DND-41 (cell line): ENCODE measurements around the gene TAF10.

Experiments used
- ATAC-seq: fragments of 200-7000 bp; cut with Tn5 transposase; 3 replicates; pipeline ENCODE4 v1.9.1; 2021; ENCODE audit warnings: low read depth; ENCODE audit not compliant: insufficient read depth
- DNase-seq: peaks from one replicate; pipeline ENCODE4 v3.0.0-alpha.2; 2020
- H2AFZ ChIP-seq: 2 replicates; pipeline ENCODE4 v1.6.0; 2012; ENCODE audit warnings: low read depth, low read length
- H3K27ac ChIP-seq: 2 replicates; pipeline ENCODE4 v1.5.1; 2012; ENCODE audit warnings: low read length, inconsistent platforms
- H3K27me3 ChIP-seq: fragments of 200-600 bp; sonication (generic); 2 replicates; pipeline ENCODE4 v1.6.0; 2012; ENCODE audit warnings: low read length, mild to moderate bottlenecking, inconsistent platforms; ENCODE audit not compliant: insufficient read depth, poor library complexity
- H3K36me3 ChIP-seq: 2 replicates; pipeline ENCODE4 v1.5.1; 2012; ENCODE audit warnings: low read length, inconsistent platforms; ENCODE audit not compliant: insufficient read depth
- H3K4me1 ChIP-seq: 2 replicates; pipeline ENCODE4 v1.5.1; 2012; ENCODE audit warnings: mild to moderate bottlenecking, low read length; ENCODE audit not compliant: insufficient read depth
- H3K4me2 ChIP-seq: 2 replicates; pipeline ENCODE4 v1.6.0; 2012; ENCODE audit warnings: mild to moderate bottlenecking, moderate library complexity, low read length, inconsistent platforms; ENCODE audit not compliant: insufficient read depth
- H3K4me3 ChIP-seq, 2 experiments: fragments of 200-600 bp in 1 of 2; shearing (Covaris generic) in 1 of 2; 2 replicates each; pipeline ENCODE4 v1.5.1; 2012 to 2016; ENCODE audit warnings: inconsistent platforms in 2 of 2, low read length in 2 of 2, mild to moderate bottlenecking in 2 of 2, low read depth in 1 of 2, moderate library complexity in 1 of 2
- H3K79me2 ChIP-seq: 2 replicates; pipeline ENCODE4 v1.6.0; 2012; ENCODE audit warnings: low read length, inconsistent platforms; ENCODE audit not compliant: insufficient read depth
- H3K9ac ChIP-seq: 2 replicates; pipeline ENCODE4 v1.6.0; 2012; ENCODE audit warnings: low read depth, mild to moderate bottlenecking, inconsistent platforms, low read length, moderate library complexity
- H3K9me3 ChIP-seq: 2 replicates; pipeline ENCODE4 v1.5.1; 2012; ENCODE audit warnings: low read length, moderate library complexity, mild to moderate bottlenecking, inconsistent platforms; ENCODE audit not compliant: insufficient read depth, severe bottlenecking
- H4K20me1 ChIP-seq: 2 replicates; pipeline ENCODE4 v1.6.0; 2012; ENCODE audit warnings: low read length; ENCODE audit not compliant: insufficient read depth
- CTCF ChIP-seq: IDR thresholded peaks from 2 replicates; pipeline ENCODE4 v1.5.1; 2012; ENCODE audit warnings: borderline replicate concordance, low read length, moderate library complexity, mild to moderate bottlenecking; ENCODE audit not compliant: poor library complexity, severe bottlenecking; ENCODE audit errors: extremely low read depth
- EZH2 ChIP-seq: IDR thresholded peaks from 3 replicates; pipeline ENCODE4 v1.6.1; 2012; ENCODE audit warnings: borderline replicate concordance, low read depth, mild to moderate bottlenecking, moderate library complexity, low read length, inconsistent platforms; ENCODE audit not compliant: severe bottlenecking

TAF10 gene

DNA sequence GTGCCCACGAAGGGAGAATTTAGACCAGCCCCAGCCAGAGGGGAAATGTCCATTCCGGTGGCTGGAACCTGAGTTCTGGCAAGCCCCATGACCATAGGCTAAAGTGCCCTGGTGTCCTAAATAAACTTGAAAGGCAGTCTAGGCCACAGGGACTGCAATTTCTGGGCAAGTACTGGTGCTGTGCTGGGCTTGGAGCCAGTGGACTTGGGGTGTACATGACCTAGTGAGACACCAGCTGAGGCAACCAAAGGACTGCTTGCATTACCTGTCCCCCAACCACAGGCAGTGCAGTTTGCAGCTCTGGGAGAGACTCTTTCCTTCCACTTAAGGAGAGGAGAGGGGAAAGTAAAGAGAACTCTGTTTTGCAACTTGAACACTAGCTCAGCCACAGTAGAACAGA lies 32.3 kb downstream of the TAF10 start:
- no peak overlapping the region for H3K27ac ChIP-seq
- H2AFZ ChIP-seq: no peak overlapping the region
- H4K20me1 ChIP-seq: no peaks in the 10 kb centered on the region
- H3K4me1 ChIP-seq: no peaks in the 10 kb centered on the region
- no peaks in the 10 kb centered on the region for H3K79me2 ChIP-seq
- H3K9me3 ChIP-seq: peaks cover 7% of the 10 kb centered on the region
- no peak for DNase-seq
- ATAC-seq: no peak
- TF ChIP-seq EZH2: no peak
- no peak for TF ChIP-seq CTCF
- H3K4me2 ChIP-seq: no peak overlapping the region
- H3K27me3 ChIP-seq: no peaks in the 10 kb centered on the region
- H3K36me3 ChIP-seq: no peaks in the 10 kb centered on the region
- no peak overlapping the region for H3K4me3 ChIP-seq
- no peak overlapping the region for H3K9ac ChIP-seq

DNA sequence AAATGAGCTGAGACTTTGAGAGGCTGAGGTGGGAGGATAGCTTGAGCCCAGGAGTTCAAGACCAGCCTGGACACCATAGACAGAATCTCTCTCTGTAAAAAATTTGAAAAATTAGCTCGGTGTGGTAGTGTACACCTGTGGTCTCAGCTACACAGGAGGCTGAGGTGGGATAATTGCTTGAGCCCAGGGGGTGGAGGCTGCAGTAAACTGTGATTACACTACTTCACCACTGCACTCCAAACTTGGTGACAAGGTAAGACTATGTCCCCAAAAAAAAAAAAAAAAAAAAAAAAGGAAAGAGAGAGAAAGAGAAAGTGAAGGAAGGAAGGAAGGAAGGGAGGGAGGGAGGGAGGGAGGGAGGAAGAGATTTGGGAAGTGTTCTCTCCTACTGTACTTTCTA lies 33.9 kb downstream of the TAF10 start:
- no peak overlapping the region for H3K27ac ChIP-seq
- no peak overlapping the region for H2AFZ ChIP-seq
- H3K36me3 ChIP-seq: no peaks in the 10 kb centered on the region
- H4K20me1 ChIP-seq: no peaks in the 10 kb centered on the region
- no peak overlapping the region for H3K4me2 ChIP-seq
- H3K4me1 ChIP-seq: no peaks in the 10 kb centered on the region
- DNase-seq (no peak), ATAC-seq (no peak)
- H3K9ac ChIP-seq: no peak overlapping the region
- H3K27me3 ChIP-seq: no peaks in the 10 kb centered on the region
- H3K9me3 ChIP-seq: no peaks in the 10 kb centered on the region
- TF ChIP-seq CTCF: no peak
- TF ChIP-seq EZH2: no peak
- no peak overlapping the region for H3K4me3 ChIP-seq
- H3K79me2 ChIP-seq: no peaks in the 10 kb centered on the region

DNA sequence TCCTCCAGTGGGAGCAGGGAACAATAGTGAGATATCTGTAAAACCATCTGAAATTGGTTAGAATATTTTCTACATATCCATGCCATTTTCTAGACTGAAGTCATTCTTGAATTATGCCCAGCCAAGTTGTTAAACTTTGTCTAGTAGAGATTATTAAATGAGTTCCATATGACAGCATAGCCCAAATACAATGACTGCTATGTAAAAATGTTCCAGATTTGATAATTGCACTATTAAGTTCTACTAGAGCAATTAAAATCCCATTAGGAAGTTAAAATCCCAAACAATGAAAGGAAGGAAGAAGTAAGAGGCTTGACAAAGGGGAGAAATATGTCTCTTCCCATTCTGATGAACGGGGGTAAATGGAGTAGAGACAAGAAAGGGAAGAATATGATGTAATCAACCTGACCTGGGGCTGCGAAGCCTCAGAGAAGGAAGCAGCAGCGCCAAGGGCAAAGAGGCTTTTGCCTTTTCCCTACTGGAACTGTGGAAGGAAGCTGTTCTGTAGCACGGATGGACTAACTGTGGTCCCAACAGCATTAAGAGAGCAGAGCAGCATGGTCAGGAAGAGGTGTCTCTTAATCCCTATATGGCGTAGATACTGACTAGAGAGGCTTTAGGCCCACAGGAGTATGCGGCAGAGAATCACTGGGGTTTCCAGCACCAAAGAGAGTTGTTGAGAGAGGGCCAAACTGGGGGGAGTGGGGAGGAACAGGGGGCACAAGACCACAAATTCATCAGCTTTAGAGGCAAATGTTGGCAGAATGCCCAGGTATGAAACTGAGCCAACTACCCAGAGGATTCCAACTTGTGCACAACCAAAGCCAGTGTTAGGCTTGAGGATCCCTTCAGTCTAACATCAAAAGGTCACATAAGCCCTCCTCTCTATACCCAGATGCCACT lies 35.3 kb downstream of the TAF10 start:
- Histone ChIP-seq H3K4me2 (no peak overlapping the region), H3K79me2 (no peaks in the 10 kb centered on the region), H3K27me3 (no peaks in the 10 kb centered on the region), H3K4me3 (no peak overlapping the region), H3K36me3 (no peaks in the 10 kb centered on the region; the same call in 1 of the 2 replicates), H3K9ac (no peak overlapping the region), H3K4me1 (no peaks in the 10 kb centered on the region), H2AFZ (no peak overlapping the region), H4K20me1 (no peaks in the 10 kb centered on the region), H3K27ac (no peak overlapping the region), H3K9me3 (no peaks in the 10 kb centered on the region)
- ATAC-seq: peak; percentile 65
- TF ChIP-seq CTCF: no peak
- peak; percentile 26 for DNase-seq
